Measurements from ENCODE around the gene IBA57.
A peak's percentile ranks its signal among the peaks of the same experiment; 100 is the strongest.

Gene IBA57

DNA sequence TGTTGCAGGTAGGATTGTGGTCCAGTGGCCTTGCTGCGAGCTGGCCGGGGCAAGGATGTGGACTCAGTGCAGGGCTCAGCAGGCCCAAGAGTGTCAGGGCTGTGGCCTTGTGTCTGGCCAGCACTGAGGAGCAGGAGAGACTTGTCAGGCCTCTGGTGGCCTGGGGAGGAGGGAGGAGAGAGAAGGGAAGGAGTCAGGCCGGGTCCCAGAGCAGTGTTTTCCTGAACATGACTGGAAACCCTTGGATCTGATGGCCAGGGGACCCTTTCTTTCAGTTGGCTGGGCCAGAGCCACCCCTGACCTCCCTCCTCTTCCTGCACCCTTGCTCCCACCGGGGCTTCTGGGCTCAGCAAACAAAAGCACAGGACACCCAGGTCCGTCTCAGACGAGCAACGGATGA is 5.1 kb downstream of the IBA57 start:
- DNase-seq, result no peak

DNA sequence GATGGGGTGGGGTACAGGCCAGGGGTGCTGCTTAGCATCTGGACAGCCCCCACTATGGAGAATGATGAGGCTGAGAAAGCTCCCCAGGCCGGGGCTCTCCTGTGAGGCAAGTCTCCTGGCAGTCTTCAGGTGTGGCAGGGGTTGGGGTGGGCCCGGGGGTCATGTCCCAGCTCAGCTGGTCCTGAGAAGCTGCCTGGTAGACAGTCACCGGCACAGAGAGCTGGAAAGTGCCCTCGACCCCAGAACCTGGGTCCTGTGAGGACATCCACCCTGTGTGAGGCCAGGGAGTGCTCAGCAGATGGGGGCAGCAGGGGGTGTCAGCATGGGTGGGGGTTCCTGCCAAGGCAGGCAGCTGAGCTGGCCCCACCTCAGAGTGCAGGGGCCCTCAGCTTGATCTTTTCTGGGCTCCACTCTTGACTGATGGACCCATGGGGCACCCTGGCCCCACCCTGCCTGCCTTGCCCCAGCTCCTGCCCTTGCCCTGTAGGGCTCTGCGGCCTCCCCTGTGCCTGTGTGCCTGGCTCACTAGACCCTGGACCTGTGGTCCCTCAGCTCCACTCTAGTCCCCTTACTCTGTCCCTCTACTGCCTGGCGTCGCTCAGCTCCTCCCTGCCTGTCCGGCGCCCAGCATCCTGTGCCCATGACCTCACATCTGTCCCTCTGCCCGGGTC is 5.8 kb downstream of the IBA57 start:
- DNase-seq, result no peak

DNA sequence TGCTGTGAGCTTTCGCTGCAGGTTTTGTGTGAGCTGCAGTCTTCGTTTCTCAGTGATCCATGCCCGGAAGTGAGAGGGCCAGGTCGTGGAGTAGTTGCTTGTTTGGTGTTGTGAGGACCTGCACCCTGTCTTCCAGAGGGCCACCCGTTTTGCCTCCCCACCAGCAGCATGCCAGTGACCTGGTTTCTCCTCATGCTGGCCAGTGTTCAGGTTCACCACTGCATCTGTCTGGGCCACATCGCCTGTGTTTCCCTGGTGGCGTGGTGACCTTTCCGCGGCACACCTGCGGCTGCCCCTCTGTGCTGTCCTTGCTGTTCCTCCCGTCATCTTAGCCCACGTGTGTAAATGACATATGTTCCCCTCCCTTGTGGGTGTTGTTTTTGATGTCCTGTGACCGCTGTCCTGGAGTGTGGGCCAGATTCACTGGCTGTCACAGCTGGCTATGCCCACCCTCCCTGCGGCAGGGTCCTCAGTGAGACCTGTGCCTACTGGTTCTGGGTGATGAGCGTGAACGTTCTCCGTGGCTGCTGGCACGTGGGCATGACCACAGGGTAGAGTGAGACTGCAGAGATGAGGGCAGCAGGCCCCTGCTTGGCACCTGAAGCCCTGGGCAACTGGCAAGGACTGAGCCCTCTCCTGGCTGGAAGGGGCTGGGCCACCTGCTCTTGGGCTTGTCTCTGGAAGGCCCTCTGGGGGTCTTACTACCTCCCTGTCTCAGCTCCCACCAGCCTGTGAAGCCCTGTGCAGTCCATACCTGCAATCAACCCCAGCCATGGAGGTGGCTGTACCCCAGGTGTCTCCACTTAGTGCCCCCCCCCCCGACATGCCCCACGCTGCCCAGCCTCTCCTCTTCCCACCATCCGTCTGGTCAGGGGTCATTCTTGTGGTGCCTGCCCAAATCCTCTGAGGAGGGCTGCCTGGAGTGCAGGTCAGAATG is 7.3 kb downstream of the IBA57 start:
- DNase-seq, result no peak

DNA sequence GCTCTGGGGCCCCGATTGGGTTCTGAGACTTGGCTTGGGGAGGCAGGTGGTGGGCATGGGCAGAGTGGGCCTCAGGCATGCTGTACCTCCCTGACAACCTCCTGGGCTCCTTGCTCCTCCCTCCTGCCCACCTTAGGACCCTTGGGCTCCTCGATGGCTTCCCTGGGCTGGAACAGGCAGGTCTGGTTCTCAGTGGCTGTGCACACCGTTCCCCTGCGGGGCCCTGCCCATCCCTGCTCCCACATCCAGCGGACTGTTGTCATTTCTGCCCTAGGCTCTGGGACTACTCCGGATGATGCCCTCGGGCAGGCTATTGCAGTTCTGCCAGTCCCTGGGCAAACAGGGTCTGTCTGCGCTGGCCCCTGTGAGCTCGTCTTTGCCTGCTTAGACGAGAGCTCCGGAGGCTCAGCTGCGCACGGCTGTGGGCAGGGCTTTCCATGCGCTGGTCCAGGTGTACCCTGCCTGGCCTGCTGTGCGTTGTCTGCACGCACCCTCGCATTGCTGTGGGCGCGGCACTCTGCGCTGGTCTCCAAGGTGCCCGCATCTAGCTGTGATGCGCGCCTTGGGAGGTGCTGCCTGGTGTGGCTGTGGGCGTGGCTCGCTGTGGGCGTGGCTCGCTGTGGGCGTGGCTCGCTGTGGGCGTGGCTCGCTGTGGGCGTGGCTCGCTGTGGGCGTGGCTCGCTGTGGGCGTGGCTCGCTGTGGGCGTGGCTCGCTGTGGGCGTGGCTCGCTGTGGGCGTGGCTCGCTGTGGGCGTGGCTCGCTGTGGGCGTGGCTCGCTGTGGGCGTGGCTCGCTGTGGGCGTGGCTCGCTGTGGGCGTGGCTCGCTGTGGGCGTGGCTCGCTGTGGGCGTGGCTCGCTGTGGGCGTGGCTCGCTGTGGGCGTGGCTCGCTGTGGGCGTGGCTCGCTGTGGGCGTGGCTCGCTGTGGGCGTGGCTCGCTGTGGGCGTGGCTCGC is 8.2 kb downstream of the IBA57 start:
- peak in 1 of 56 donors; percentile 31 for DNase-seq

DNA sequence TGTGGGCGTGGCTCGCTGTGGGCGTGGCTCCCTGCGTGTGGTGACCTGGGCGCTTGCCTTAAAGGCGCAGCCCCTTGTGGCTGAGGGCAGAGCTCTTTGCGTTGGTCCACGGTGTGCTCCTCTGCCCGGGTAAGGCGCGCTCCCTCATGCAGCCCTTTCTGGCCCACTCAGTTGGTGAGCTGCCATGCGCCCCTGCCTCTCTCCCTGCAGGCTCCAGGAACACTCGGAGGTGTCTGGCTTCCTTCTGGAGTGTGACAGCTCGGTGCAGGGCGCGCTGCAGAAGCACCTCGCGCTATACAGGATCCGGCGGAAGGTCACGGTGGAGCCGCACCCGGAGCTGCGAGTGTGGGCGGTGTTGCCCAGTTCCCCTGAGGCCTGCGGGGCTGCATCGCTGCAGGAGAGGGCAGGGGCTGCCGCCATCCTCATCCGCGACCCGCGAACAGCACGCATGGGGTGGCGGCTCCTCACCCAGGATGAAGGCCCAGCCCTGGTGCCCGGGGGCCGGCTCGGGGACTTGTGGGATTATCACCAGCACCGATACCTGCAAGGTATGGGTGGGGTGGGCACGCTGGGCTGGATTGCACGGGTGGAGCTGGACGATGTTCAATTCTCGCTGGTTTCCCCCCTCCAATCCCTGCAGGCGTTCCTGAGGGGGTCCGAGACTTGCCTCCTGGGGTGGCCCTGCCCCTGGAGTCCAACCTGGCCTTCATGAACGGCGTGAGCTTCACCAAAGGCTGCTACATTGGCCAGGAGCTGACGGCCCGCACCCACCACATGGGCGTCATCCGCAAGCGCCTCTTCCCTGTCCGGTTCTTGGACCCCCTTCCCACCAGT is 9.1 kb downstream of the IBA57 start:
- DNase-seq, result no peak

DNA sequence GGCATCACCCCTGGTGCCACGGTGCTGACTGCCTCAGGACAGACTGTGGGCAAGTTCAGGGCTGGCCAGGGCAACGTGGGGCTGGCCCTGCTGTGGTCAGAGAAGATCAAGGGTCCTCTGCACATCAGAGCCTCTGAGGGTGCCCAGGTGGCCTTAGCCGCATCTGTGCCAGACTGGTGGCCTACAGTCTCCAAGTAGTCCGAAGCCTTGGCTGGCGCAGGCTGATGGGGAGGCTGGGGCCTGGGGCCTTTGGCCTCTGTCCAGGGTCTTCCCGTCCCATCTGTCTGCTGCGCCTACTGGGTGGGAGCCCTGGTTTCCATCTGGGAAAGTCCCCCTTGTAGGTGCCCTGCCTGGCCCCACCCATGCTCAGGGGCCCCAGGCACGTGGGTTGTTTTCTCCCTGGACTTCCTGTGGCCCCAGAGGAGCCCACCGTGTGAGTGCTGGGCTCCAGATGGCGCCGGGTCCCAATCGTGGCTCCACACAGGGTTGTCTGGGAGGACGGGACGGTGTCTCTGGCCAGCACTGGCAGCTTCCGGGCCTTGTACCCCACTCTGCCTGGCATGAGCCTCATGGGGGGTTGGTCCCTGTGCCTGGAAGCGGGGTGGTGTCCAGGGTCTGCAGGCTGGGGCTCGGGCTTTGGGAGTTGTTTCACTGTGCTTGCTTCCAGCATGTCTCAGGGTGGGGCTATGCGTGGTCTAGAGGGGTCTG is 9.9 kb downstream of the IBA57 start:
- no peak for DNase-seq

DNA sequence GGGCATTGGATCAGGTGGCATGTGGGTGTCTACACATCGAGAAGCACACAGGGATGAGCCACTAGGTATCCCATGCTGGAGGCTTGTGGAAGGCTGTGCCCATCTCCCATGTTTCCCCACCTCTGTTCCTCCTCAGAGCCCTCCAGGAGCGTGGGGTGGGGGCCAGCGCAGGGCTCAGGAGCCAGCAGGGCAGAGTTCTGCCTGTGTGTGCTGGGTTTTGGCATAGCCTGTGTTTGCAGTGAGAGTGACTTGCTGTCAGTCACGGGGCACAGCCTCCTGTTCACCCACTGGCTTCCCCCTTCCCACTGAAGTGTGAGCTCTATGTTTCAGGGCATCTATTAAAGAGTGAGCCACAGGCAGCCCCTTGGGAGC is 10.4 kb downstream of the IBA57 start:
- DNase-seq, result no peak

DNA sequence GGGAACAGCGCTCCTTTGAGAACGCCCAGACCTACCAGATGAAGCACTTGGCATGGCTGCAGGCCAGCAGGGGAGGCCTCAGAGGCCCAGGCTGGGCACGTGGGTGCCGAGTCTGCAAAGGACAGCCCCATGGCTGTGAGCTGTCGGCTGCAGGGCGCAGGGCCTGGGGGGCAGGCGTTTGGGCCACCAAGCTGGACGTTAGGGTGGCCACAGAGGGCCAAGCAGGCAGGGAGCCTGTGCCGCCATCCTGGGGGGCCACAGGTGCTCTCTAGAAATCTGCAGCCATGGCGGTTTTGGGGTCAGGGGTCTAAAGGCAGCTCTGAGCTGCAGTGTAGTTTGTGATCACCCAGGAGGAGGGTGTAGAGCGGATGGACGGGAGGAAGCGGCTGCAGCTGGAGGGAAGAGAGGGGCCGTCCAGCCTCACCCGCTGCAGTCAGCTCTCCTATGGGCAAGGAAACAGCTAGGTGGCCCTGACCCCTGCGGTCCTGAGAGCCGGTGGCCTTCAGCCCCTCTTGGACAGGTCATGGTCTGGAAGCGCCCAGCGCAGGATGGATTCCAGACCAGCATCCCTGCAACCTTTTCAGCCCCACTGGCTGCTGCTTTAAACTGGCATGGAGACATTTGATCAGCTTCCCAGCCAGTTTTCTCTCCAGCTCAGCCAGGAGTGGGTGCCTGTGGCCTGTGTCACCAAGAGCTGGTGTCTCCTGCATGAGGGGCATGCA is 11.0 kb downstream of the IBA57 start:
- DNase-seq, result peak in 14 of 56 donors; percentile 12 to 67 (median 30)

DNA sequence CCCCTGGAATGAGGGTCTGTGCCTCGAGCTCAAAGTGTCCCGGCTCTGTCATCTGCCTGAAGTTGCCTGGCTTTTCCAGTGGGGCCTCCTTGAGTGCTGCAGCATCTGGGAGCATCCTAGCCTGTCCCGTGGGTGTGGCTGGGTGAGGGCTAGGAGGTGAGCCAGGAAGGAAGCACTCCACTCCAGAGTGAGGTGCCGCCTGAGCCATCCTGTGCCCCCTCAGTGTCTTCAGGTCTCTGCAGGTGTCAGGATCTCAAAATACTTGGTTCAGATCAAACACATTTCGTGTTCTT is 11.5 kb downstream of the IBA57 start:
- no peak for DNase-seq

DNA sequence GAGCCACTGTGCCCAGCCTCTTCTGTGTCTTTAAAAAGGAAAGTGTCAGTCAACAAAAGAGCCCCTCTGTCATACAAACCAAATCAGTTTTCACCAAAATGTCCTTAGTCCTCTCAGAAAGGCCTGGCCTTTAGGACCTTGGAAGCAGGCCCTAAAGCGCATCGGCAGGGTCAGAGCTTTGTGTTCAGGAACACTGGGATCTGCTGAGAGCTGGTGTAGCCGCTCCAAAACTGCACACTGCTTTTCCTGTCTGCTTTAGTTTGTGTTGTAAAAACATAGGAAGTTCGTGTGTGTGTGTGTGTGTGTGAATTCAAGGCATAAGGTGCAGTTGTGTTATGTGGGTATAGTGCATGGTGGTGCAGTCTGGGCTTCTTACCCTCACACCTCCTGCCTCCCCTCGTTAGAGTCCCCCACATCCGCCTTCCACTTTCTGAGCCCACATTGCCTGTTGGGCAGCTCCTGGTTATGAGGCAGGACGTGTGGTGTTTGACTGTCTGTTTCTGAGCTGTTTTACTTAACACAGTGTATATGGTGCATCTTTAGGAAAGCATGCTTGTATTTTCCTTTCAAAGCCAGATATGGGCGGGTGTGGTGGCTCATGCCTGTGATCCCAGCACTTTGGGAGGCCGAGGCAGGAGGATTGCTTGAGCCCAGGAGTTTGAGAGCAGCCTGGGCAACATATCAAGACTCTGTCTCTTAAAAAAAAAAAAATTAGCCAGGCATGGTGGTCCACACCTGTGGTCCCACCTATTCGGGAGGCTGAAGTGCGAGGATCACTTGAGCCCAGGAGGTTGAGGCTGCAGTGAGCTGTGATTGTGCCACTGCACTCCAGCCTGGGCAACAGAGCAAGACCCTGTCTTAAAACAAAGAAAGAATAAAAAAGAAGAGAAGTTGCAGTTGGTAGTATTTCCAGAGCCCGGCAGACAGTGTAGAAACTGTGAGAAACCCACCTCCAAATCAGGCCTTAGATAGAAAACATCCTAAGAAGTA is 12.4 kb downstream of the IBA57 start:
- no peak for DNase-seq

DNA sequence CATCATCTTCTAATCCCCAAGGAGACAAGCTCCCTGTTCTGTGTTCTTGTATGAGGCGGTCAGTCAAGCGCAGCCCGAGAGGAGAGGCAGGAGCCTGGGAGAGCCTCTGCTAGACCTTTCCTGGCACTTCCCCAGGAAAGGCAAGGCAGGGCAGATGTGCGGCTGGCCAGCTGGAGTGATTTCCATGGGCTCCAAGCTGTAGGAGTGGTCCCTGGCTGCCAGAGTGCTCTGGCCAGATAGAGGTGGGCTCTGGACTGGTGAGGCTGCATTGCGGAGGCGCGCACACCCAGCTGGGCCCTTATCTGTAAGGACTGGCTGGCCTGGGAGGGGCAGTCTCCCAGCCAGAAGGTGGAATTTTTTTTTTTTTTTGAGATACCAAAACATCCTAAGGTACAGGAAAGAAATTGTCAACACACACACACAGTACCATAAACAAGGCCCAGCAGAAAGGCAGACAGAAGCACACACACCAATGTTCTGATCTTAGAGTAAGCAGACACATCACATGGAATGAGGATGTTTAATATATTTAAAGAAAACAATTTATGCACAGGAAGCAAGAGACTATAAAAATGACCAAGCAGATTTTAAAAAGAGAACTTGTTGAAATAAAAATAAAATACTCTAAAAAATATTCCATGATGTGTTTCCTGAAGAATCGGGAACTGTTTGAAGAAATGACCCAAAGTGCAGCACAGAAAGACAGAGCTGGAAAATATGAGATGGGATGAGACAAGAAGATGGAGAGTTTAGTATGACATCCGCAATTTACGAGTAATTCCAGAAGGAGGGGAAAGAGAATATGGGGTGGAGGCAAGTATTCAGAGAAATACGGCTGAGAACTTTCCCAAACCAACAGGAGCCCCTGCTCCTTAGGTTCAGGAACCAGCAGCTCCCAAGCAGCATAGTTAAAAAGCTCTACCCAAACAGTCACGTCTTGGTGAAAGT is 13.4 kb downstream of the IBA57 start:
- DNase-seq, result no peak

DNA sequence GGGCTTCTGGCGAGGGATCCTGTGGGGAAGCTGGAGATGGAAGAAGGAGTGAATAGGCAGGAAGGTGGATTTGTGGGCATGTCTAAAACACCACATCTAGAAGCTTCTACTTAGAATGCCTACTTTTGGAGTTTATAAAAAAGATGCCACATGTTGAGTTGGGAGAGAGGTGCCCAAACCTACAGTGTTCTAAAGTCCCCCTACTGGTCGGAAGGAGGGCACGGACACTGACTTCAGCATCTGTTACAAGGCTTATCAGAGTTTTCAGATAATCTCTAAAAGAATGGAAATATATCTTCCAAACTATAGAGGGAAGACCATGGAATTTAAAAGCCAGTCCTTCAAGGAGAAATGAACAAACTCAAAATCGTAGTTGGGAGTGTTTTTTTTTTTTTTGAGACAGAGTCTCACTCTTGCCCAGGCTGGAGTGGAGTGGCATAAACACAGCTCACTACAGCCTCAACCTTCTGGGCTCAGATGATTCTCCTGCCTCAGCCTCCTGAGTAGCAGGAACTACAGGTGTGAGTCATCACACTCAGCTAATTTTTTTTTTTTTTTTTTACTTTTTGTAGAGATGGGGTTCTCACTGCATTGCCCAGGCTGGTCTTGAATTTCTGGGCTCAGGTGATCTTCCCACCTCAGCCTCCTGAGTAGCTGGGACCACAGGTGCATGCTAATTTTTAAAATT is 14.8 kb downstream of the IBA57 start:
- DNase-seq, result no peak

DNA sequence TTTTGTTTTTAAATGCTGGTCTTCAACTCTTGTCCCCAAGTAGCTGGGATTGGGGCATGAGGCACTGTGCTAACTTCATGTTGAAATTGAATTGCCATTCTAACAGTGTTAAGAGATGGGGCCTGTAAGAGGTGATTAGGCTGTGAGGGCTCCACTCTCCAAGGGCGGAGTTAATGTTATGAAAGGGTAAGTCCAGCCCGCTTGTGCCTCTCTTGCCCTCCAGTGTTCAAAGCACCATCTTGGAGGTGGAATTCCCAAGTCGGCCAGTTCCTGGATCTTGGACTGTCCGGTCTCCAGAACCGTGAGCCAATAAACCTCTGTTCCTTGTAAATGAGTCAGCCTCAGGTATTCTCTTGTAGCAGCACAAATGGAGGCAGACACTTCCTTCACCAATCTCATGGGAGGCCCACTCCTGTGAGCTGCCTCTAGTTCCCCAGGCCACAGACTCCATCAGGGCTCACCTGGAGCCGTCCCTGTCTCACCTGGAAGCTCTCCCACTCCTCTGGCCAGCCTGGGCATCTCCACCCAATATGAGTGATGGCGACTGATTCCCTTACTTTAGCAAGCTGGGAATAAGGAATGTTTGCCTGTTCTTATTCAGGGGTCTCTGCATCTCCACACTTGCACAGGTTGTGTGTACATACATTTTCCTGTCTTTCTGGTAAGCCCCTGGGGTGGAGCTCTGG is 15.5 kb downstream of the IBA57 start:
- no peak for DNase-seq

DNA sequence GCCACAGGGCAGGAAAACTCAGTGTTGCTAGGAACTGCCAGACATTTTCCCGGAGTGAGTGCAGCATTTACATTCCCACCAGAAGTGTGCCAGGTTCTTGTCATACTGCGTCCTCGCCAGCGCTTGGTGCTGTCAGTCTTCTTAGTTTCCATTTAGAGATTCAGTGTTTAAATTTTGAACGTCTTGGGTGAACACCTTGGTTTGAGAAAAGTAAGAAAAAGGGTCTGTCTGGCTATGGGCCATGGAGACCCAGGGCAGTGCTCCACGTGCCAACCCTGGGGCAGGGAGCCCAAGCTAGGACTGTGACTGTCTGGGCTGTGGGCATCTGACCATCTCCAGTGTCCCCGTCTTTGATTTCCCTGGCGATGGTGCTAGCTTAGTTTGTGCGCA is 16.0 kb downstream of the IBA57 start:
- no peak for DNase-seq

DNA sequence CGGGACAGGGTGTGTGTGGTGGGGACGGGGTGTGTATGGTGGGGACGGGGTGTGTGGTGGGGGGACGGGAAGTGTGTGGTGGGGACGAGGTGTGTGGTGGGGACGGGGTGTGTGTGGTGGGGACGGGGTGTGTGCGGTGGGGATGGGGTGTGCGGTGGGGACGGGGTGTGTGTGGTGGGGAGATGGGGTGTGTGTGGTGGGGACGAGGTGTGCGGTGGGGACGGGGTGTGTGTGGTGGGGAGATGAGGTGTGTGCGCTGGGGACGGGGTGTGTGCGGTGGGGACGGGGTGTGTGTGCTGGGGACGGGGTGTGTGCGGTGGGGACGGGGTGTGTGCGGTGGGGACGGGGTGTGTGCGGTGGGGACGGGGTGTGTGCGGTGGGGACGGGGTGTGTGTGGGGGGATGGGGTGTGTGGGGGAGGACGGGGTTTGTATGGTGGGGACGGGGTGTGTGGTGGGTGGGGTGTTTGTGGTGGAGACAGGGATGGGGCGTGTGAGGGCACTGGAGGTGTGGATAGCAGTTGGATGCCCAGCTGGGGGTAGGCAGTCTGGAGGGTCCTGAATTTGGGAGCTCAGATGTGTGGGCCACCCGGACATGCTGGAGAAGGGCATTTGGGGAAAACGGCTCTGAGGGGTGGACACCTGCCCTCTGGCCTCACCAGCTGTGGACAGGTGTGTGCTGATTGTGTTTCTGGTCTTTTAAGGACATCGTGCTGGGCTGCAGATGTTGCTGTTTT is 16.9 kb downstream of the IBA57 start:
- no peak for DNase-seq

Measured in amygdala (tissue), 56 donors.